NCI-H748 (cell line): ENCODE results near the gene SYNRG.
A peak's percentile ranks its signal among the peaks of the same experiment; 100 is the strongest.
"Not testable (repeated sequence)": the region's sequence is repeated elsewhere in the genome, so short reads cannot be mapped to it uniquely, and the experiment has no call there.

Source experiments
- DNase-seq: peaks from one replicate; lab custom pipeline; 2025; ENCODE audit not compliant: unreplicated experiment; lab: John Stamatoyannopoulos, UW

Gene SYNRG

DNA sequence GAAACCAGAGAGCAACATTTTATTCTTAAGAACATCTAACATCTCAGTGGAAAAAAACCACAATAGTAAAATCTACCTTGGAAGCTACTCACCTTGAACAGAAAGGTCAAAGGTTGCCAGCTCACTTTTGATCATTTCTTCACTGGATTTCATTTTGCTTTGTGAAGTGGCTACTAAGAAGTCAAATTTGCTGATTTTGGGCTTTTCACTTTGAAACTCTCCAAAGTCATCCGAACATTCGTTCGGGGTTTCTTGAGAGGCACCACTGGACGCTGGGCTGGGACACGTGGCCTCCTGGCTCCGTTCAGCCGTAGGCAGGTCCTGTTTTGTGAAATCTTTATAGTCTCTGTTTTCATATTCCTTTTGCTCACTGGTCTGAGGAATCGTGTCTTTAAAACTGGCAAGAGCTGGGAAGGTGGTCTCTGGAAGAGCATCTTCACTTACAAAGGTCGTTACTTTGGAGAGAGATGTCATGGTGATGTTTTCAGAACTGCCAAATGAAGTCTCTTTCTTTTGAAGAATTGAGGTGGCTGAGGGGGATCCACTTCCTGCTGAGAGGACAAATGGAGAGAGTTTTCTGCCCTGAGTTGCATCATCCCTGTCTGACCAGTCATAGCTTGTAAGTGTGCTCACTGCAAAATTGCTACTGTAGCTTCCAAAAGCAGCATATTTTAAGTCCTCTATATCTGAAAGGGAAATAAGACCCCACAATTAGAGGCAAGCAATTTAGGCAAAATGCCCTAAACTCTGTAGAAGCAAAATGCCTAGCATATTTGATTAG, 67.1 kb downstream of the SYNRG start:
- DNase-seq = no peak

DNA sequence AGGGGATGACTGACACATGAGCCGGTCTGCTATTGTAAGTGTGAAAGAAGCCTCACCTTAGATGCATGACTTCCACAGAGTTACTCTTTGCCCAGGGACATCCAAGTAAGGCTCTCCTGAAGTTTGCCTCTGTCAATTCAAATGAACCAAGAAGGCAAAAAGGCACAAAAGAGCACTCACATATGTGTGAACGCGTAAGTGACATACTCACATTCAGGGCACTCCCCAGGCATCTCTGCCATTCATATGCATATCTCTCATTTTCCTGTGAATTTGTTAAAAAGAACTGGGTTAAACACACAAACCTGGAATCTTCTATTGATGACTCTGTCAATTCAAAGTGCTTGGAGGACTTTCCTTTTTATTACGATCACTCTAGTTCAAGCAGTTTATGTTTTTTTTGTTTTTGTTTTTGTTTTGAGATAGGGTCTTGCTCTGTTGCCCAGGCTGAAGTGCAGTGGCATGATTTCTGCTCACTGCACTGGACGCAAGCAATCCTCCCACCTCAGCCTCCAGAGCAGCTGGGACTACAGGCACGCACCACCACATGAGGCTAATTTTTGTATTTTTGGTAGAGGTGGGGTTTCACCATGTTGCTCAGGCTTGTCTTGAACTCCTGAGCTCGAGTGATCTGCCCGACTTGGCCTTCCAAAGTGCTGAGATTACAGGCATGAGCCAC, 70.1 kb downstream of the SYNRG start:
- no peak for DNase-seq

DNA sequence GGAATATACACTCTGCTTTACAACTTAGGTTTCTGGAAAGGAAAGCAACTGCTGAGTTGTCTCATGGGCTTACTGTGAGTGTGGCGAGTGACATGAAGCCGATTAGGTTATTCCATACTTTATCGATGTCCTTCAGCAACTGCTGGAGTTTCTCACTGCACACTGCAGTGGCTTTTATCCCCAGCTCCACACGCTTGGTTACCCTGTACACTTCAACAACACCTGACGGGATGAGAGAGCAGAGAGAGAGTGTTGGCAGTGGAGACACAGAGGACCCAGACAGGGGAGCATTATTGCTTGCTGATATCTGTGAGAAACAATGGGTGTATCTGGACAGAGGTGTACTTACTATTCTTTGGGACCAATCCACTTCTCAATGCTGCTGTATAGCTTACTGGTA, 73.3 kb downstream of the SYNRG start:
- no peak for DNase-seq

DNA sequence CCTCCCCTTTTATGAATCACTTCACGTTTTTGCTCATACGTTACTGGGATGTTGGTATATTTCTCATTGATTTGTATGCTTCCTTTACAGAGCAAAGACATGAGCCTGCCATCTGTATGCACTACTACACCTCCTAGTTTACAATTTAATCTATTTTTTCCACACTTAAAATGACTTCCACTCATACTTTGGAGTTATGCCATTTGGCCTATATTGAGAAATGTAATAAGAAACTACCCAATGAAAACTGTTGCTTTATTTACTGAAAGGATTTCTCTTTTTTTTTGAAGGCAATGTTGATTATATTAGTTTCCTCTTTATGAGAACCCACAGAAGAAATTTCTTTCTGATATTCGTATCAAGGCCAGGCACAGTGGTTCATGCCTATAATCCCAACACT, 76.5 kb downstream of the SYNRG start:
- DNase-seq = no peak

DNA sequence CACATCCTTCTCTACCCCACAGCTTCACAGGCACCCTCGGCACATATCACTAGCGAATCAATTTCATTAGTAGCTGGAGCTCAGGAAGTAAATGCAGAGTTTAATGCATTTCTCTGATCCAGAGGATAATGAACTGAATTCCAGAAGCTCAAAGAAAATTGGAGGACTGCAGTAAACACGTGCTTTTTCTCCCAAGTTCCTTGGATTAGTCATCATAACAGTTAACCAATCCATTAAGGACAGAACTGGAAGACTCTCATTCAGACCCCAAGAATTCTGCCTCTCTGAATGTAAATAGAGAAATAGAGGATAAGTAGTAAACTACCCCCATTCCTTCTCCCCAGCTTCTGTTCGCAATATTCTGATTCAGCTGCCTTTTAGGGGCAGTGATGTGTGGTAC, 78.8 kb downstream of the SYNRG start:
- no peak for DNase-seq

DNA sequence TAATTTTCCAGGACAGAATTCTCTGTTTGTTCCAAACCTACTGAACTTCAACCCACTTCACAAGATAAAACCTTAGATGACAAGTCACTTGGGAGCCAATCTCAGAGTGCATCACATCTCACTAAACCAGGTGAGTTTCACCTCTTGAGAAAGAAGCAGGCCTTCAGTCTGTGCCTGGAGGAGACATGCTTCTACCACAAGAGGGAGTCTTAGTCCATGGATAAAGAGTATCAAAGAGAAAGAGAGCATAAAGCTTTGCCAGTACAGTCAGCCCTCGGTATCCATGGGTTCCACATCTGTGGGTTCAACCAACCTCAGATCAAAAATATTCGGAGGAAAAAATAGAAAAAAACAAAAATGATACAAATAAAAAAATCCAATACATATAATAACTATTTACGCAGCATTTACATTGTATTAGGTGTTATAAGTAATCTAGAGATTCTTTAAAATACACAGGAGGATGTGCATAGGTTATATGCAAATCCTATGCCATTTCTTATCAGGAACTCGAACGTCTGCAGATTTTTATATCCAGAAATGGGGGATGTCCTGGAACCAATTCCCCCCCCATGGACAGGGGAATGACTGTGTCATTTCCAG, 81.9 kb downstream of the SYNRG start:
- peak; percentile 51 for DNase-seq

DNA sequence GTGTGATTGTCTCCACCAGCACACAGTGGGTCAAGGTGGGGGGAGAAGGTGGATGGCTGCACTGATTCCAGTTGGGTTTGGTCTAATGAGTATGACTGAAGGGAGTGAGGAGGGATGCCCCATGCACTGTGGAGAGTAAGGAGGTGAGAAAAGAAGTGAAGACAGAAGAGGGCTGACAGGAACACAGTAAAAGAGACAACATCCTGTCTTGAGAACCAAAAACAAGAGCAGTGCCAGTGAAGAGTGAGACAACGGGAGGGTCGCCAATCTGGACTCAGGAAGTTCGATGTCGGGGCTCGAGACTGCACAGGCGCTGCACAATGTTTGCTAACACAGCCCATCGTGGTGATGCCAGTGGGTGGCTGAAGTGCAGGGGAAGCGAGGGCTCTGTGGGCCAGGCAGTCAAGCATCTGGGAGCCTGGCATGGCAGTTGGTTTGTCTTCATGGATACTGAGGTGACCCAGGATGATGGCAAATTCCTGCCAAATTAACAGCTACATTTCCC, 85.5 kb downstream of the SYNRG start:
- DNase-seq = no peak

DNA sequence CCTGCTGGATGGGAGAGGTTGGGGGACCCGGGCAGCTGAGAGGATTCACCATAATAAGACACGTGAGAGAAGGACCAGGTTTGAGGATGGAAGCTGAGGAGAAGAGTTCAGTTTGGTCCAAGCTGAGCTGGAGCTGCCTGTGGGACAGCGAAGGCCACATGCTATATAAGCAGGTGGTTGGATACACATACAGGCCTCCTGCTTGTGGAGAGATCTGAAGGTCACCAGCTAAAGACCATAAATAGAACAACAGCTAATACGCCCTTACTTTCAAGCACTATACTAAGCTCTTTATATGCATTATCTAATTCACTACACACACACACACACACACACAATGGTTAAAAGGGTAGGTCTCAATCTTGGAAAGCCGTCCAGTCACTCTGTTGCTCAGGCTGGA, 87.4 kb downstream of the SYNRG start:
- DNase-seq = no peak

DNA sequence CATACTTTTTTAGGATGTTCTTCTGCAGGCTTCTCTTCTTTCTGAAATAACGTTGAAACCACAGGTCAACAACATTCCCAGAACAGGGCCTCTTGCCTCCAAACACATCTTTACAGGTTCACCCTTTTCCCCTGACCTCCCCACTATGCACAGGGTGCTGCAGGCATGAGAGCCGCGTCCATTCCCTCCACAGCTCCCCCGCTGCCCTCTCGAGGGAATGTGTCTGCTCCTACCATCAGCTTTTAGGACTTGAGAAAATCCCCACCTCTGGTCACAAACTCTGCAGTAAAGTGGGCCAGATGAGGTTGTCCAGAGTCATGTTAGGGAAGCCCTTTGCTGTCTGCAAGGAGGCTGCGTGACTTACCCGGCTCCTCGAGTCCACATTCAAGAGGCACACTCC, 89.0 kb downstream of the SYNRG start:
- no peak for DNase-seq

DNA sequence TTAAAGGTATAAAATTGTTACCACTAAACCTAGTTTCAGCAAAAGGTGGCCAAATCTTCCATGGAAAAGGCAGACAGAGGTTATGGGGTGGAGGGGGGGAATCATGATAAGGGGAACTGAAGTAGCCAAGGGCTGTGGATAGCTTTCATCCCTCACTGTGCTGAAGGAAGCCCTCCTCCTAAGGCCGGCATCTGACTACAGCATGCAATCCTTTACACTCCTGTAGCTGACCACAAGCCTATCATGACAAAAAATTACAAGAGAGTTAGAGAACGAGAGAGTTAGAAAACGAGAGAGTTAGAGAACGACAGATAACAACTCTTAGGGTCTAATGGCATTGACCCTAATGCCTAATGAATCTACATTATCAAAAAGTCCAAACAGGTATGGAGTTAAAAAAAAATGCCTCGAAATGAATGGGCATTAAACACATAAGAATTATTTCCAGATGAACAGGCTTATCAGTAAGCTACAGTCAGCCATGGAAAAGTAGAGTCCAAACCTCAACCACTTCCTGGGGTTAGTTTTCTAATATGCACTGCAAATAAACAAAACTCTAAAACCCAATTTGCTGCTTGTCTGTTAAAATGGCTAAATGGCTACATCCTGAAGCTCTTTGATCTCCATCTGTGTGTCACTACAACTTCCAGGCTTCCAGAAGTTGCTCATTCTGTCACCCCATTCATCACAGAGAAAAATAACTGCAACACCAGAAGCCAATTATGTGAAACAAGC, 89.8 kb downstream of the SYNRG start:
- no peak for DNase-seq

DNA sequence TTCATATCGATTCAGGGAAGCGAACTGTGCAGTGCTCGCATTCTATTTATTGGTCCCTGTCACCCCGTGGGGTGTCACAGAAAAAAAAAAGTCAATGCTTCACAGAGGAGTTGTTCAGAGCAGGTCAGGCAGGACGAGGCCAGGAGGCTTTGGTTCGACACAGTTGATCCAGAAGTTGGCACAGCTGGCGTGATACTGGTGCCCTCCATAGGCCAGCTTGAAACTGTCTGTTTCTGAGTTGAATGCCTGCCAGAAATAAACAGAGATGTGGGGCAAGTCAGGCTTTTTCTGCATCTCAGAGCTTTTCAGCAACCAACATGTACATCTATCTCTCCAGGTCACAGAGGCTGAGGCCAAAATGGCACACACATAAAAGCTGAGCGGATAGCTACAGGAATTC, 90.4 kb downstream of the SYNRG start:
- no peak for DNase-seq

DNA sequence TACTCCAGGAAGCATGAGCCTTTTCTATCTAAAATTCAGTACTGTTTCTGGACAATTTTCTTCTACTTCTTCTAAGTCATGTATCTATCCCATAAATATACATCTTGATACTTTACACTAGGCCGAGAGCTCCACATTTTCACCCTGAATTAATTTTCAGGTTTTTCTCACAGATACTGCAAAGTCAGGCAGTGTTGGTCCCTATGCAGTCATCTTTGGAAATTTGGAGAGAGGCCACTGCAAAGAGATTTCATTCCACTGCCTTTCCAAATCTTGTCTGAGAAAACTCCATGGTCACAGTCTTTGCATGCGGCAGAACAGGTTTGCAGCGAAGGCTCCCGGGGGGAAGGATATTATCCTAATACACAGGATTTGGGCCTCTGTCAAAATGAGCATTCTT, 91.3 kb downstream of the SYNRG start:
- no peak for DNase-seq

DNA sequence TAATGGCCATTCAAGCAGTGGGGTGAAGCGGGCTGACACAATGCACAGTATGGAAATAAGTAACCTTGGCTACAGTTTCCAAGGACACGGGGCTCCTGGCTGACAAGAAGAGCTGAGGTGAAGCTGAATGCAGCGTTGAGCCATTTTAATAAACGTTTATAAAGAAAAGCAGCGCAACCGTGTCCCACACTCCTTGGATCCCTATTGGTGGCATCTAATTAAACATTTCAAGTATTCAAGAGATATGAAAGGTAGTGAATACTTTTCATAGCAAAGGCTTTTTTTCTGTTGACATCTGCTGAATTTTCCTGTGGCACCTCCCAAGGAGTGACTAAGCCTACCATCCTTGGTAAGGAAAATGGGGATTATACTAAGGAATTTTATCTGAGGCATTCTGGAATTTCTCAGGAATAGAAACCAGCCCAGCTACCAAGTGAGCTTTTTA, 93.1 kb downstream of the SYNRG start:
- peak; percentile 46 for DNase-seq

DNA sequence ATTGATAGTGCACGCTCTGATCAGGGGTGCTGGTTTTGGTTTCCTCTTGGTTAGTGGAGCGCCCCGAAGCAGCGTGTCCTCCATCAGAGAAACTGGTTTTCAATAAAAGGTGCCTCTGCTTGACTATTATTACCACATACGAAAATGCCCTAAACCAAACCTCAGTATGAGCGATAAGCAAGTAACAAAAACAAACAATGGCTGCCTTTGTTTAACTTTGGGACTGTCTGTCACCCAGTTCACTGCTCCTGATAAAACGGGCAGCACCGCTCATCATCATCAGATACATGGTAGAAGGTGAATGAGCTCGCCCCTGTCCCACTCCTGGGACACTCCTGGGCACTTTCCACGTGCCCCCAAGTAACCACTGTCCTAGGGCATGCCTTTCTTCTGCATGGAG, 95.5 kb downstream of the SYNRG start:
- DNase-seq = no peak

DNA sequence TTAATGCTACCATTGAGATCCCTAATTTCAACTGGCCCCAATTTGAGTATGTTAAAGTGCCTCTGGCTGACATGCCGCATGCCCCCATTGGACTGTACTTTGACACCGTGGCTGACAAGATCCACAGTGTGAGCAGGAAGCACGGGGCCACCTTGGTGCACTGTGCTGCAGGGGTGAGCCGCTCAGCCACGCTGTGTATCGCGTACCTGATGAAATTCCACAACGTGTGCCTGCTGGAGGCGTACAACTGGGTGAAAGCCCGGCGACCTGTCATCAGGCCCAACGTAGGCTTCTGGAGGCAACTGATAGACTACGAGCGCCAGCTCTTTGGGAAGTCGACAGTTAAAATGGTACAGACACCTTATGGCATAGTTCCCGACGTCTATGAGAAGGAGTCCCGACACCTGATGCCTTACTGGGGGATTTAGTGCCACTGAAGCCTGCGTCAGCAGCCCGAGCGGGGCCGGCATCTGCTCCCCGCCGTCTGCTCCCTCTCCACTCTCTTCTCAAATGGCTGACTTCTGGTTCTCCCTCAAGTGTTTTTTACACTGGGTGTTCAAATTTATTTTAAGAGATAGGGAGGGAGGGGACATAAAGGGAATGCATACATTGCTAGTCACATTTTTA, 96.7 kb downstream of the SYNRG start:
- no peak for DNase-seq

DNA sequence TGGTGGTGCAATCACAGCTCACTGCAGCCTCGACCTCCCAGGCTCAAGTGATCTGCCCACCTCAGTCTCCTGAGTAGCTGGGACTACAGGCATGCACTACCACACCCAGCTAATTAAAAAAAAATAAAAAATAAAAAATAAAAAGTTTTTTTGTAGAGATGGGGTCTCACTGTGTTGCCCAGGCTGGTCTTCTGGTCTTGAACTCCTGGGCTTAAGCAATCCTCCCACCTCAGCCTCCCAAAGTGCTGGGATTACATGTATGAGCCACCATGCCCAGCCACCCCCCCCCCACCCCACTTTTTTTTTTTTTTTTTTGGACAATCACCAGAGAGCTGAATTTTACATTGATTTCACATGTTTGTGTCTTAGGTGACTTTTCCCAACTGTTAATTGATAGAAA, 97.6 kb downstream of the SYNRG start:
- not testable (repeated sequence) for DNase-seq

DNA sequence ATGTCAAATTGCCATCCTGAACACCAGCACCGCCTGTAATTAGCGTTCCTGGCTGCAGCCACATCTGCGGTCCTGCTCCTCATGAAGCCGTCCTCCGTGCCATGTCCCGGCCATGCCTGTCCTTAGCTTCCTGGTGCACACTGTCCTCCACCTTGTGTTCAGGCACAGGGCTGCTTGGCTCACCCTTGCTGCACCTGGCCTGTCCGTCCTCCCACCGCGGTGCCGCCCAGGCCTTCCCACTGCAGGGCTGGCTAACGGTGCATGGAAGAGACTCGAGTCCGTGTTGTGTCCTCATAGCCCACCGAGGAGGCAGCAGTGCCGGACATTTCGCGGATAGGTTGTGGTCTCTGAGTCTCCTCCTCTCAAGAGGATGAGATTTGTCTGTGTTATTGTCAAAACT, 99.2 kb downstream of the SYNRG start:
- DNase-seq = no peak

DNA sequence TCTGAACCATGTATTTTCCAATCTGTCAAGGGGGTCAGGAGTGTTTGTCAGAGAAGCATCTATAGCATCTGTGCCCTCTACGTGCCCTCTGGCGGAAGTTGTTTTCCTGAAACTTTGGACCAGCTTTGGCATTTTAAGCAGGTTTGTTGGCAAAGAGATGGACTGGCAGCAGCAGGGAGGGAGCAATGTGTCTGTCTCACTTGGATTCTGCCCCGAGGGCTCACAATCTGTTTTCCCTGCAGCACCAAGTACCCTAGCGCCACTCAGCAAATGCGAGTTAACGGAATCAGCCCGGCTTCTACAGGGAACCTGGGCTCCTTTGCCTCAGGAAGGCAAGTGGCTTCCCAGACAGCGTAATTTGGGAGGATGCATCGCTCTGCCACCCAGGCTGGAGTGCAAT, 102.1 kb downstream of the SYNRG start:
- no peak for DNase-seq

DNA sequence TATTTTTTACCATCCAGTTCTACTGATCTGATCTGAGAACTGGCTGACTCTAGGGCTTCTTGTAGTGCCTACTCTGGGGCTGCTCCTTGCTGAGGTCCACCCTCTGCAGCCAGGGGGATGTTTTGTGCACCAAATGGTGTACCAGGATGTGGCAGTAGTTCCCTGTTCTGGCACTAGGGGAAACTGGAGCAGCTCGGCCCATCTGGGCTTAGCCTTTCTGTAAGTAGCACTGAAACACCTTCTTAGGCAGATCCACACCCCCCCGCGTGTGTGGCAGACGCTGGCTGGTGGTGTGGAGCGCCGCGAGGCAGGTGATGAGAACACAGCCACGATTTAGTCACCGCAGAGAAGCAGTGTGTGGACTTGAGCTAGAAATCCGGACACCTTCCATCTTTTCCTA, 102.5 kb downstream of the SYNRG start:
- peak; percentile 27 for DNase-seq

DNA sequence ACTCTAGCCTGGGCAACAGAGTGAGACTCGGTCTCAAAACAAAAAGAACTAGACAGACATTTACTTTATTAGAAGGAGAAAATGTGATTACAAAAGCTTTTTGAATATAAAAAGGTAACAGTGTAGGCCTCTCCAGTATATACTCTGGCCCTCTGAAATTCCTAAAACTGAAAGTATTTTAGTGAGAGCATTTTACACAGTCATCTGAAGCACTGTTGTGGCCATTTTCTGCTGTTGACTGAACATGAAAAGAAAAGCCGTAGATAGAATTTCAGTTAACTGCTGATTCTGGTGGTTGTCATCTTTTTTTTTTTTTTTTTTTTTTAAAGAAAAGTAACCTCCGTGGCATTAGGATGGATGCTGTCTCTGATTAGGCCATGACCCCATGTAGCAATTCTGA, 103.9 kb downstream of the SYNRG start:
- DNase-seq = no peak

DNA sequence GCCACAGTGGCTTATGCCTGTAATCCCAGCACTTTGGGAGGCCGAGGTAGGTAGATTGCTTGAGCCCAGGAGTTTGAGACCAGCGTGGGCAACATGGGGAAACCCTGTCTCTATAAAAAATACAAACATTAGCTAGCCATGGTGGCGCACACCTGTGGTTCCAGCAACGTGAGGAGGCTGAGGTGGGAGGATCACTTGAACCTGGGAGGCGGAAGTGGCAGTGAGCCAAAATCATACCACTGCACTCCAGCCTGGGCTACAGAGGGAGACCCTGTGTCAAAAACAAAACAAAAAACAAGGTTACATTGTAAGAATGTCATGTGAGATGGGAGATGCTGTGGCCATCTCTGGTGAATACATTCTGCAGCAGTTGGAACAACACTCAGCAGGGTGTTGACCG, 106.1 kb downstream of the SYNRG start:
- no peak for DNase-seq
